Fibroblast of lung (primary cell): Measurements from ENCODE around the gene LKAAEAR1. TPM values are rescaled to one million over a fixed set of nuclear protein-coding genes. Genes with fewer than 3 reads are reported as not detected.
A peak's percentile ranks its signal among the peaks of the same experiment; 100 is the strongest.

Experiments used
- DNase-seq, 2 donors: peaks; one replicate each; pipeline versions ENCODE4 v3.0.0 to v3.0.0-alpha.2; 2010; ENCODE audit warnings: low read depth in 2 of 2
- H2AFZ ChIP-seq: 2 replicates; pipeline ENCODE4 v1.5.1; 2012; ENCODE audit warnings: low read length, control low read depth, inconsistent platforms
- H3K27ac ChIP-seq: 2 replicates; pipeline ENCODE4 v1.5.1; 2011; ENCODE audit warnings: low read length, control low read depth; ENCODE audit not compliant: insufficient read depth
- H3K27me3 ChIP-seq: 2 replicates; pipeline ENCODE4 v1.5.1; 2011; ENCODE audit warnings: mild to moderate bottlenecking, low read length; ENCODE audit not compliant: control insufficient read depth, insufficient read depth
- H3K36me3 ChIP-seq: 2 replicates; pipeline ENCODE4 v1.5.1; 2011; ENCODE audit warnings: low read length; ENCODE audit not compliant: control insufficient read depth, insufficient read depth
- H3K4me1 ChIP-seq: 2 replicates; pipeline ENCODE4 v1.5.1; 2011; ENCODE audit warnings: low read length; ENCODE audit not compliant: control insufficient read depth, insufficient read depth; ENCODE audit errors: extremely low read depth
- H3K4me2 ChIP-seq: 2 replicates; pipeline ENCODE4 v1.5.1; 2011; ENCODE audit warnings: low read length, control low read depth; ENCODE audit not compliant: insufficient read depth; ENCODE audit errors: extremely low read depth
- H3K4me3 ChIP-seq, 4 experiments: fragments of 200-600 bp in 1 of 4; sonication (generic) in 1 of 4; replicated peaks in 1 of 4; 2 replicates each; pipeline ENCODE4 v1.5.1; 2011 to 2016; ENCODE audit warnings: low read length in 4 of 4, low read depth in 3 of 4, mild to moderate bottlenecking in 3 of 4, control low read depth in 2 of 4, inconsistent platforms in 1 of 4, mixed read lengths in 1 of 4; ENCODE audit not compliant: insufficient read depth in 1 of 4; ENCODE audit errors: control extremely low read depth in 1 of 4
- H3K79me2 ChIP-seq: 2 replicates; pipeline ENCODE4 v1.5.1; 2012; ENCODE audit warnings: mild to moderate bottlenecking, low read length, inconsistent platforms; ENCODE audit not compliant: control insufficient read depth, insufficient read depth
- H3K9ac ChIP-seq: 2 replicates; pipeline ENCODE4 v1.5.1; 2011; ENCODE audit warnings: mild to moderate bottlenecking, low read length, control low read depth; ENCODE audit not compliant: insufficient read depth
- H3K9me3 ChIP-seq: 2 replicates; pipeline ENCODE4 v1.5.1; 2012; ENCODE audit warnings: low read depth, low read length; ENCODE audit not compliant: control insufficient read depth, insufficient read depth
- H4K20me1 ChIP-seq: 2 replicates; pipeline ENCODE4 v1.5.1; 2011; ENCODE audit warnings: low read length; ENCODE audit not compliant: control insufficient read depth, insufficient read depth; ENCODE audit errors: extremely low read depth
- EZH2 ChIP-seq: IDR thresholded peaks from 2 replicates; pipeline ENCODE4 v1.5.1; 2012; ENCODE audit warnings: low read length, control low read depth, mild to moderate bottlenecking; ENCODE audit errors: missing control alignments
- polyA plus RNA-seq, 2 donors: library from polyadenylated mRNA; depleted of rRNA in 1 of 2; stranded (reverse) in 1 of 2; unstranded in 1 of 2; fragments of >200 nt; gene quantifications; 2 replicates each; pipeline ENCODE4 v1.2.1, GENCODE V29; 2011 to 2012; ENCODE audit warnings: missing spikeins in 1 of 2
- total RNA-seq: library from RNA; depleted of rRNA; stranded (reverse); fragments of >200 nt; gene quantifications from 2 replicates; pipeline ENCODE4 v1.2.1, GENCODE V29; 2014
- TF ChIP-seq, protein P1 (sequence below), 2 donors: IDR thresholded peaks in 1 of 2; conservative IDR thresholded peaks in 1 of 2; 1 replicate in 1 of 2; 2 replicates in 1 of 2; pipeline ENCODE4 v1.5.1; 2011 to 2012; ENCODE audit warnings: low read length in 2 of 2, control low read depth in 1 of 2, inconsistent platforms in 1 of 2, low read depth in 1 of 2, mild to moderate bottlenecking in 1 of 2

The LKAAEAR1 gene
- total and polyA plus RNA-seq, 2 donors (not counting 1 experiment from before 2014, with no cell fraction given): not detected

GRCh38 chr20:64043768-64044167 is 40.4 kb downstream of the LKAAEAR1 start:
- Histone ChIP-seq H3K27me3 (peaks cover 32% of the 10 kb centered on the region), H4K20me1 (no peaks in the 10 kb centered on the region), H3K9me3 (no peaks in the 10 kb centered on the region), H3K36me3 (no peaks in the 10 kb centered on the region), H3K4me2 (no peak overlapping the region), H3K4me1 (no peaks in the 10 kb centered on the region), H2AFZ (no peak overlapping the region), H3K79me2 (no peaks in the 10 kb centered on the region), H3K4me3 (no peak overlapping the region), H3K27ac (no peak overlapping the region), H3K9ac (no peak overlapping the region)
- TF ChIP-seq, protein P1, sequence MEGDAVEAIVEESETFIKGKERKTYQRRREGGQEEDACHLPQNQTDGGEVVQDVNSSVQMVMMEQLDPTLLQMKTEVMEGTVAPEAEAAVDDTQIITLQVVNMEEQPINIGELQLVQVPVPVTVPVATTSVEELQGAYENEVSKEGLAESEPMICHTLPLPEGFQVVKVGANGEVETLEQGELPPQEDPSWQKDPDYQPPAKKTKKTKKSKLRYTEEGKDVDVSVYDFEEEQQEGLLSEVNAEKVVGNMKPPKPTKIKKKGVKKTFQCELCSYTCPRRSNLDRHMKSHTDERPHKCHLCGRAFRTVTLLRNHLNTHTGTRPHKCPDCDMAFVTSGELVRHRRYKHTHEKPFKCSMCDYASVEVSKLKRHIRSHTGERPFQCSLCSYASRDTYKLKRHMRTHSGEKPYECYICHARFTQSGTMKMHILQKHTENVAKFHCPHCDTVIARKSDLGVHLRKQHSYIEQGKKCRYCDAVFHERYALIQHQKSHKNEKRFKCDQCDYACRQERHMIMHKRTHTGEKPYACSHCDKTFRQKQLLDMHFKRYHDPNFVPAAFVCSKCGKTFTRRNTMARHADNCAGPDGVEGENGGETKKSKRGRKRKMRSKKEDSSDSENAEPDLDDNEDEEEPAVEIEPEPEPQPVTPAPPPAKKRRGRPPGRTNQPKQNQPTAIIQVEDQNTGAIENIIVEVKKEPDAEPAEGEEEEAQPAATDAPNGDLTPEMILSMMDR (conservative IDR thresholded peaks at IDR 0.05 in 1 of 2, IDR thresholded peaks at IDR 0.05 in 1 of 2; ENCODE audit: low read depth in 1 of 2, low read length in 2 of 2): no peak
- TF ChIP-seq EZH2: no peak
- DNase-seq: no peak

- no peaks in the 10 kb centered on the region for H3K79me2 ChIP-seq
- H3K4me1 ChIP-seq: no peaks in the 10 kb centered on the region
- no peaks in the 10 kb centered on the region for H4K20me1 ChIP-seq
- no peaks in the 10 kb centered on the region for H3K36me3 ChIP-seq
- TF ChIP-seq EZH2: peak; percentile 94
- TF ChIP-seq, protein P1 (conservative IDR thresholded peaks at IDR 0.05 in 1 of 2, IDR thresholded peaks at IDR 0.05 in 1 of 2; ENCODE audit: low read depth in 1 of 2, low read length in 2 of 2): no peak
- H3K4me3 ChIP-seq: peak overlapping the region in 3 of 4 experiments; percentile 7 to 38 (median 23)
- H3K9me3 ChIP-seq: no peaks in the 10 kb centered on the region
- H3K27me3 ChIP-seq: peaks cover 29% of the 10 kb centered on the region
- H3K4me2 ChIP-seq: peak overlapping the region; percentile 51
- H2AFZ ChIP-seq: no peak overlapping the region
- DNase-seq: no peak
- no peak overlapping the region for H3K27ac ChIP-seq
- no peak overlapping the region for H3K9ac ChIP-seq
Observed at GRCh38 chr20:64042054-64042781, 42.0 kb downstream of the LKAAEAR1 start.

DNA sequence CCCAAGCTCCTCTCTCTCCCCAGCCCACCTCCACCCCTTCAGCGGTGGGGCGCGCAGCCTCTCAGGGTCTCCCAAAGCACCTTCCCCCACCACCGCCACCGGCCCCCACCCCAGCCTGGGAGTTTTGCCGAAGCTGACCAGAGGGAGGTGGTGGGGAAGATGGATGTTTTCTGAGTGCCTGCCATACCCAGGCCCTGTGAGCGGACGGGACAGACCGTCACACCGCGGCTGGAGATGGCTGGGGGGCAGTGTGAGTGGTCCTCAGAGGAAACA is 42.5 kb downstream of the LKAAEAR1 start:
- Histone ChIP-seq H3K4me3 (no peak overlapping the region), H3K9ac (no peak overlapping the region), H3K9me3 (no peaks in the 10 kb centered on the region), H2AFZ (no peak overlapping the region), H3K4me1 (no peaks in the 10 kb centered on the region), H3K4me2 (peak overlapping the region; percentile 35), H4K20me1 (no peaks in the 10 kb centered on the region), H3K79me2 (no peaks in the 10 kb centered on the region), H3K36me3 (no peaks in the 10 kb centered on the region), H3K27ac (no peak overlapping the region), H3K27me3 (peaks cover 26% of the 10 kb centered on the region)
- no peak for DNase-seq
- no peak for TF ChIP-seq EZH2
- TF ChIP-seq, protein P1 (conservative IDR thresholded peaks at IDR 0.05 in 1 of 2, IDR thresholded peaks at IDR 0.05 in 1 of 2; ENCODE audit: low read depth in 1 of 2, low read length in 2 of 2): no peak
